ENCODE measurements around the gene TTC24.

- TF ChIP-seq CTCF (IDR thresholded peaks at IDR 0.05 in 2 of 3, conservative IDR thresholded peaks at IDR 0.05 in 1 of 3; ENCODE audit: control insufficient read depth in 2 of 3, extremely low read depth in 1 of 3, insufficient read depth in 1 of 3, low read depth in 3 of 3, low read length in 3 of 3): no peak
- TF ChIP-seq SKIL (IDR thresholded peaks at IDR 0.05; ENCODE audit: low read depth, poor library complexity, severe bottlenecking): no peak
- TF ChIP-seq ELK1 (IDR thresholded peaks at IDR 0.05; ENCODE audit: low read depth, low read length): no peak
- no peak for TF ChIP-seq RFX5 (IDR thresholded peaks at IDR 0.05; ENCODE audit: low read depth, low read length)
- no peak for TF ChIP-seq ZNF622 (IDR thresholded peaks at IDR 0.05)
- TF ChIP-seq CHD2 (IDR thresholded peaks at IDR 0.05; ENCODE audit: borderline replicate concordance, low read depth, low read length): no peak
- TF ChIP-seq EP300 (IDR thresholded peaks at IDR 0.05; ENCODE audit: borderline replicate concordance in 1 of 2, control insufficient read depth in 1 of 2, low read depth in 2 of 2, low read length in 2 of 2): no peak
- TF ChIP-seq HCFC1 (IDR thresholded peaks at IDR 0.05; ENCODE audit: low read length): no peak
- no peak for TF ChIP-seq TAF1 (IDR thresholded peaks at IDR 0.05; ENCODE audit: borderline replicate concordance, low read depth, low read length)
Measured at GRCh38 chr1:156533568-156534220, 45.8 kb upstream of the TTC24 start.

Measured in GM12878 (cell line).